GM21526 (cell line): ENCODE data around the gene AP4M1.
A peak's percentile ranks its signal among the peaks of the same experiment; 100 is the strongest.

Source experiments
- ATAC-seq: cut with Tn5 transposase; IDR thresholded peaks from one replicate; pipeline ENCODE4 v1.9.1; 2021; ENCODE audit warnings: moderate library complexity; ENCODE audit not compliant: unreplicated experiment, low FRiP score

The AP4M1 gene

GRCh38 chr7:100106633-100107032, 5.2 kb downstream of the AP4M1 start:
- ATAC-seq, result no peak

GRCh38 chr7:100107125-100107737, 5.8 kb downstream of the AP4M1 start:
- ATAC-seq, result no peak

- no peak for ATAC-seq
Measured at GRCh38 chr7:100107890-100108289, 6.4 kb downstream of the AP4M1 start.

GRCh38 chr7:100109521-100110163, 8.2 kb downstream of the AP4M1 start:
- no peak for ATAC-seq

- no peak for ATAC-seq
Measured at GRCh38 chr7:100111156-100111555, 9.7 kb downstream of the AP4M1 start.

GRCh38 chr7:100111914-100112313, 10.5 kb downstream of the AP4M1 start:
- no peak for ATAC-seq

- ATAC-seq, result no peak
Measured at GRCh38 chr7:100115026-100115425, 13.6 kb downstream of the AP4M1 start.

GRCh38 chr7:100118388-100119071, 17.1 kb downstream of the AP4M1 start:
- ATAC-seq, result no peak

- ATAC-seq, result peak; percentile 69
Measured at GRCh38 chr7:100119072-100119969, 17.9 kb downstream of the AP4M1 start, which contains the start of the genes CNPY4 and TAF6. TSS of gene CNPY4 (plus strand) at chr7:100119634. CDS start at chr7:100119745, 111 bp downstream. TSS of gene TAF6 (minus strand) at chr7:100119358. CDS start at chr7:100114209, 5,149 bp downstream.

GRCh38 chr7:100119970-100120732, 18.7 kb downstream of the AP4M1 start:
- peak; percentile 19 for ATAC-seq

GRCh38 chr7:100120733-100121036, 19.2 kb downstream of the AP4M1 start:
- no peak for ATAC-seq

- no peak for ATAC-seq
Measured at GRCh38 chr7:100122067-100122466, 20.6 kb downstream of the AP4M1 start.

- no peak for ATAC-seq
Measured at GRCh38 chr7:100122568-100122967, 21.1 kb downstream of the AP4M1 start.

- no peak for ATAC-seq
Measured at GRCh38 chr7:100124301-100125230, 23.1 kb downstream of the AP4M1 start.

- ATAC-seq, result no peak
Measured at GRCh38 chr7:100126239-100126930, 24.9 kb downstream of the AP4M1 start.

GRCh38 chr7:100126931-100127865, 25.8 kb downstream of the AP4M1 start, which contains the start of gene MBLAC1:
TSS of gene MBLAC1 (plus strand) at chr7:100126967. CDS start at chr7:100127396, 429 bp downstream.
- peak; percentile 47 for ATAC-seq
